Measurements from ENCODE around the gene CYP39A1. TPM values are rescaled to one million over a fixed set of nuclear protein-coding genes. Genes with fewer than 3 reads are reported as not detected.

Gene CYP39A1
- total RNA-seq = 1 to 10 TPM; 4.3 to 4.4 TPM

DNA sequence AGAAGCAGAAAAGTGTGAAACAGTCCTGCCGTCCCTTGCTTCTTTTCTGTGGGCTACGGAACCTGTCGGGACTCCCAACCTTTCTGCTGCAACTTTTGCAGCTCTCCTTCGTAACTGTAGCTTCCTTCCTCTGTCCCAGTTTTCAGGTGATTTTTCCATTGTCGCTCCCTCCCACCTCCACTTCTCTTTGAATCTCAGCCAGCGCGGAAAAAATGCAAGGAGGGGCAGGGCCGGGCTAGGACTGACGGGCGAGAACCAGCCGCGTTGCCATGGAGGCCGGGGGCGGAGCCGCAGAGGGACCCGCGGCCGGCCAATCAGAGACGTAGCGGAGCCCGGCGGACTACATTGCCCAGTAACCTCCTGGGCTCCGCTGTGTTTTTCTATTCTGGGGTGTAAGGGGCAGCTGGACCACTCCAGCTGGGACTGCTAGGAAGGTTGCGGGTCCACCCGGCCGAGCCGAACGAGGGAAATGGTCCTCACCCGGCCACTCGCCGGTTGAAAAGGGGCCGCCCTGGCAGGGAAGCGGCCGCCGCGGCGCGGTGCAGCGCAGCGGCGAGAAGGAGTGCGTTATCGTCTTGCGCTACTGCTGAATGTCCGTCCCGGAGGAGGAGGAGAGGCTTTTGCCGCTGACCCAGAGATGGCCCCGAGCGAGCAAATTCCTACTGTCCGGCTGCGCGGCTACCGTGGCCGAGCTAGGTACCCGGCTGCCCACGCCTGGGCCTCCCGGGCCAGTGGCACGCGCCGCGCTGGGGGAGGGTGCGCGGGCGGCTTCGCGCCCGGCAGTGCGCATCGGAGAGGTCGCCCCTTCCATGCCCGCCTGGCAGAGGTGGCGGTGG, at the start of gene CYP39A1, which contains the start of gene SLC25A27:
Gene CYP39A1, minus strand, starts transcription at position 216 of the 836 bp plus-strand sequence. CDS start 236 bp downstream, outside the sequence.
Gene SLC25A27, plus strand, starts transcription at position 373 of the 836 bp plus-strand sequence. Its CDS starts 218 bp downstream, at position 591.
- peak within 1 kb of the TSS; percentile 64 for H3K27ac ChIP-seq
- intact Hi-C loops (cut with DNase I) = no loop called here
- H3K9ac ChIP-seq (ENCODE audit: low read depth in 2 of 2, low read length in 2 of 2) = peak within 1 kb of the TSS; percentile 74 to 80
- H3K9me3 ChIP-seq = no peaks in the 10 kb centered on the region
- H3K4me3 ChIP-seq = peak within 1 kb of the TSS; percentile 91
- no peaks in the 10 kb centered on the region for H3K36me3 ChIP-seq
- H3K4me1 ChIP-seq = no peaks in the 10 kb centered on the region
- no peaks in the 10 kb centered on the region for H3K27me3 ChIP-seq
- TF ChIP-seq, protein P1, sequence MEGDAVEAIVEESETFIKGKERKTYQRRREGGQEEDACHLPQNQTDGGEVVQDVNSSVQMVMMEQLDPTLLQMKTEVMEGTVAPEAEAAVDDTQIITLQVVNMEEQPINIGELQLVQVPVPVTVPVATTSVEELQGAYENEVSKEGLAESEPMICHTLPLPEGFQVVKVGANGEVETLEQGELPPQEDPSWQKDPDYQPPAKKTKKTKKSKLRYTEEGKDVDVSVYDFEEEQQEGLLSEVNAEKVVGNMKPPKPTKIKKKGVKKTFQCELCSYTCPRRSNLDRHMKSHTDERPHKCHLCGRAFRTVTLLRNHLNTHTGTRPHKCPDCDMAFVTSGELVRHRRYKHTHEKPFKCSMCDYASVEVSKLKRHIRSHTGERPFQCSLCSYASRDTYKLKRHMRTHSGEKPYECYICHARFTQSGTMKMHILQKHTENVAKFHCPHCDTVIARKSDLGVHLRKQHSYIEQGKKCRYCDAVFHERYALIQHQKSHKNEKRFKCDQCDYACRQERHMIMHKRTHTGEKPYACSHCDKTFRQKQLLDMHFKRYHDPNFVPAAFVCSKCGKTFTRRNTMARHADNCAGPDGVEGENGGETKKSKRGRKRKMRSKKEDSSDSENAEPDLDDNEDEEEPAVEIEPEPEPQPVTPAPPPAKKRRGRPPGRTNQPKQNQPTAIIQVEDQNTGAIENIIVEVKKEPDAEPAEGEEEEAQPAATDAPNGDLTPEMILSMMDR (IDR thresholded peaks at IDR 0.05) = no peak
- DNase-seq = peak; percentile 98

DNA sequence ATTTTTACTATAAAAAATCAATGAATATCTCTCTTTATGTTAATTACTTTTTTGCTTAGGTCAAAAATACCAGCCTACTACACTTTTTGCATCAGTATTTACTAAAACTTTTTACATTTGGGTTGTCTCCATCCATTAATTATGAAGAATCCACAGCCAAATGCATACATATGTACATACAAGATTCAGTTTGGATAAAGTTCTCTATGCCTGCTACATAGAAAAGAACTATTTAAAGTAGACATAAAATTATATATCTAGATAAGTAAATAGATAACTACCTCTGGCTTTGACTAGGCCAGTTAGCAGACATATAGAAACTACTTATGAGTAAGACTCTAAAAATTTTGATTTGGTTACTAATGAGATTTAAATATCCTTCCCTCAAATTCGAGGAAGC, 47.4 kb upstream of the CYP39A1 start:
- intact Hi-C loops (cut with DNase I) = no loop called here
- no peaks in the 10 kb centered on the region for H3K9me3 ChIP-seq
- no peaks in the 10 kb centered on the region for H3K36me3 ChIP-seq
- H3K4me1 ChIP-seq = no peaks in the 10 kb centered on the region
- no peak overlapping the region for H3K4me3 ChIP-seq
- no peak overlapping the region for H3K27ac ChIP-seq
- H3K9ac ChIP-seq (ENCODE audit: low read depth in 2 of 2, low read length in 2 of 2) = no peak overlapping the region
- H3K27me3 ChIP-seq = no peaks in the 10 kb centered on the region
- no peak for DNase-seq
- TF ChIP-seq, protein P1 (IDR thresholded peaks at IDR 0.05) = no peak

GRCh38 chr6:46690911-46691451, 38.4 kb upstream of the CYP39A1 start:
- H3K9ac ChIP-seq (ENCODE audit: low read depth in 2 of 2, low read length in 2 of 2) = no peak overlapping the region
- no peak overlapping the region for H3K4me3 ChIP-seq
- no peaks in the 10 kb centered on the region for H3K9me3 ChIP-seq
- TF ChIP-seq, protein P1 (IDR thresholded peaks at IDR 0.05) = no peak
- H3K27me3 ChIP-seq = no peaks in the 10 kb centered on the region
- H3K4me1 ChIP-seq = no peaks in the 10 kb centered on the region
- no peak for DNase-seq
- intact Hi-C loops (cut with DNase I) = no loop called here
- no peak overlapping the region for H3K27ac ChIP-seq
- H3K36me3 ChIP-seq = no peaks in the 10 kb centered on the region

DNA sequence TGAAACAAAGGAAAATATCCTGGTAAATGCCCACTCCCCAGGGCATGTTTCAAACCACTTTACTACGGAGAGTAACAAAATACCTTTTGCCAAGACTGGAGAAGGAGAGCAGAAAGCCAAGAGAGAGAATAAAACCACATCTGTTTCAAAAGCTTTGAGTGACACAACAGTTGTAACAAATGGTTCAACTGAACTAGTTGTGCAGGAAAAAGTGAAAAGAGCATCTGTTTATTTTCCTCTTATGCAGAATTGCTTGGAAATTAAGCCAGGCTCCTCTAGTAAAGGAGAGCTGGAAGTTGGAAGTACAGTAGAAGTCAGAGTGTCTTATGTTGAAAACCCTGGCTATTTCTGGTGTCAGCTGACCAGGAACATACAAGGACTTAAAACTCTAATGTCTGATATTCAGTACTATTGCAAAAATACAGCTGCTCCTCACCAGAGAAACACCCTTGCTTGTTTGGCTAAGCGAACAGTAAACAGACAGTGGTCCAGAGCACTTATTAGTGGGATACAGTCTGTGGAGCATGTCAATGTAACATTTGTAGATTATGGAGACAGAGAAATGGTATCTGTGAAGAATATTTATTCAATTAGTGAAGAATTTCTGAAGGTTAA, 37.6 kb upstream of the CYP39A1 start:
- no peaks in the 10 kb centered on the region for H3K4me1 ChIP-seq
- H3K36me3 ChIP-seq = no peaks in the 10 kb centered on the region
- DNase-seq = no peak
- no peaks in the 10 kb centered on the region for H3K9me3 ChIP-seq
- H3K27me3 ChIP-seq = no peaks in the 10 kb centered on the region
- intact Hi-C loops (cut with DNase I) = no loop called here
- no peak overlapping the region for H3K9ac ChIP-seq (ENCODE audit: low read depth in 2 of 2, low read length in 2 of 2)
- TF ChIP-seq, protein P1 (IDR thresholded peaks at IDR 0.05) = no peak
- H3K27ac ChIP-seq = no peak overlapping the region
- H3K4me3 ChIP-seq = no peak overlapping the region

DNA sequence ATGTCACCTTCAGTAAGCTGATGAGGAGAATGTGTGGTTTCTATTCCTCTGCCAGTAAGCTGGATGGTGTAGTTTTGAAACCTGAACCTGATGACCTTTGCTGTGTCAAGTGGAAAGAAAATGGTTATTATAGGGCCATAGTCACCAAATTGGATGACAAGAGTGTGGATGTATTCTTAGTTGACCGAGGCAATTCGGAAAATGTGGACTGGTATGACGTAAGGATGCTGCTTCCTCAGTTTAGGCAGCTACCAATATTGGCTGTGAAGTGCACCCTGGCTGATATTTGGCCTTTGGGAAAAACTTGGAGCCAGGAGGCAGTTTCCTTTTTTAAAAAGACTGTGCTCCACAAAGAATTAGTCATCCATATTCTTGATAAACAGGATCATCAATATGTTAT, 37.0 kb upstream of the CYP39A1 start:
- no peak for DNase-seq
- no peak overlapping the region for H3K4me3 ChIP-seq
- no peak overlapping the region for H3K27ac ChIP-seq
- H3K36me3 ChIP-seq = no peaks in the 10 kb centered on the region
- H3K9ac ChIP-seq (ENCODE audit: low read depth in 2 of 2, low read length in 2 of 2) = no peak overlapping the region
- H3K9me3 ChIP-seq = no peaks in the 10 kb centered on the region
- H3K4me1 ChIP-seq = no peaks in the 10 kb centered on the region
- TF ChIP-seq, protein P1 (IDR thresholded peaks at IDR 0.05) = no peak
- H3K27me3 ChIP-seq = no peaks in the 10 kb centered on the region
- intact Hi-C loops (cut with DNase I) = no loop called here
